ENCODE data around the gene TRIM26.
"Not testable (repeated sequence)": the region's sequence is repeated elsewhere in the genome, so short reads cannot be mapped to it uniquely, and the experiment has no call there.

Gene TRIM26

GRCh38 chr6:30152910-30153610 lies 60.1 kb downstream of the TRIM26 start:
- FAIRE-seq, result no peak

- no peak for FAIRE-seq
Observed at GRCh38 chr6:30152016-30152673, 61.1 kb downstream of the TRIM26 start.

GRCh38 chr6:30151580-30151979 lies 61.6 kb downstream of the TRIM26 start:
- FAIRE-seq, result no peak

GRCh38 chr6:30150671-30151395 lies 62.4 kb downstream of the TRIM26 start:
- FAIRE-seq, result no peak

GRCh38 chr6:30149858-30150550 lies 63.2 kb downstream of the TRIM26 start:
- no peak for FAIRE-seq

- FAIRE-seq, result no peak
Observed at GRCh38 chr6:30149234-30149633, 64.0 kb downstream of the TRIM26 start.

GRCh38 chr6:30147096-30147495 lies 66.1 kb downstream of the TRIM26 start:
- no peak for FAIRE-seq

- FAIRE-seq, result no peak
Observed at GRCh38 chr6:30145818-30146217, 67.4 kb downstream of the TRIM26 start.

GRCh38 chr6:30144811-30145210 lies 68.4 kb downstream of the TRIM26 start:
- no peak for FAIRE-seq

GRCh38 chr6:30143780-30144179 lies 69.4 kb downstream of the TRIM26 start:
- no peak for FAIRE-seq

GRCh38 chr6:30142665-30143064 lies 70.5 kb downstream of the TRIM26 start:
- peak; percentile 23 for FAIRE-seq

- FAIRE-seq, result not testable (repeated sequence)
Observed at GRCh38 chr6:30140240-30140639, 73.0 kb downstream of the TRIM26 start.

GRCh38 chr6:30136570-30137286 lies 76.5 kb downstream of the TRIM26 start:
- no peak for FAIRE-seq

GRCh38 chr6:30135757-30136156 lies 77.4 kb downstream of the TRIM26 start, which contains the start of gene TRIM40:
Gene TRIM40 (plus strand): TSS chr6:30136140. CDS start chr6:30137037, 897 bp downstream.
- FAIRE-seq, result no peak

GRCh38 chr6:30135147-30135546 lies 78.1 kb downstream of the TRIM26 start:
- FAIRE-seq, result no peak

Measured in A204.1 (cell line).